GM12878 (cell line): ENCODE results near the gene FCGR3A. TPM values are rescaled to one million over a fixed set of nuclear protein-coding genes. Genes with fewer than 3 reads are reported as not detected.

ENCODE experiments used
- ATAC-seq: fragments of 200-7000 bp; cut with Tn5 transposase; 3 replicates; pipeline ENCODE4 v1.9.1; 2020; ENCODE audit warnings: mild to moderate bottlenecking, moderate library complexity
- BruUV-seq: library from RNA; stranded (reverse); fragments of 400-500 nt; replicated peaks from 2 replicates; lab custom pipeline; 2021; lab: Mats Ljungman, UMichigan
- CTCF ChIA-PET: fragments of 300-600 bp; sonication (Branson Sonifier 250); formaldehyde crosslinking; extraction: SDS; loops from one replicate; lab custom pipeline; 2021; ENCODE audit warnings: inconsistent platforms; lab: Yijun Ruan, JAX
- POLR2A ChIA-PET: fragments of 350-600 bp; formaldehyde crosslinking; extraction: SDS; loops from one replicate; lab custom pipeline; 2021; ENCODE audit warnings: inconsistent platforms; lab: Charles Lee
- RAD21 ChIA-PET: fragments of 300-600 bp; sonication (Branson Sonifier 250); formaldehyde crosslinking; loops from one replicate; lab custom pipeline; 2023; ENCODE audit warnings: antibody characterized with exemption; ENCODE audit not compliant: unreplicated experiment; lab: Charles Lee
- SMC1A ChIA-PET: fragments of 300-600 bp; sonication (Branson Sonifier 250); formaldehyde crosslinking; loops from one replicate; lab custom pipeline; 2023; ENCODE audit not compliant: unreplicated experiment, uncharacterized antibody; lab: Charles Lee
- DNase-seq: peaks from one replicate; pipeline ENCODE4 v3.0.0-alpha.2; 2011; ENCODE audit warnings: low read depth, low spot score
- FAIRE-seq: peaks from 3 replicates; lab custom pipeline; 2011; peaks lifted over from hg19 to GRCh38; lab: Jason Lieb, UNC
- H2AFZ ChIP-seq: 2 replicates; pipeline ENCODE4 v1.6.0; 2011; ENCODE audit warnings: low read depth, low read length, control low read depth; ENCODE audit not compliant: control insufficient read depth
- H3K27ac ChIP-seq: 2 replicates; pipeline ENCODE4 v1.5.1; 2011; ENCODE audit warnings: control low read depth; ENCODE audit not compliant: control insufficient read depth, insufficient read depth
- H3K27me3 ChIP-seq, 2 experiments: replicated peaks in 1 of 2; 2 replicates each; pipeline versions ENCODE4 v1.6.0 to v1.6.1; 2011; ENCODE audit warnings: low read length in 1 of 2; ENCODE audit not compliant: control insufficient read depth in 2 of 2, insufficient read depth in 2 of 2
- H3K36me3 ChIP-seq, 2 experiments: 2 replicates each; pipeline ENCODE4 v1.5.1; 2011; ENCODE audit warnings: low read length in 1 of 2; ENCODE audit not compliant: control insufficient read depth in 2 of 2, insufficient read depth in 2 of 2
- H3K4me1 ChIP-seq: 2 replicates; pipeline ENCODE4 v1.6.1; 2011; ENCODE audit warnings: mild to moderate bottlenecking, low read length, moderate library complexity, mixed read lengths; ENCODE audit not compliant: control insufficient read depth, insufficient read depth
- H3K4me2 ChIP-seq: 2 replicates; pipeline ENCODE4 v1.6.0; 2011; ENCODE audit warnings: control low read depth; ENCODE audit not compliant: control insufficient read depth, insufficient read depth
- H3K4me3 ChIP-seq: fragments of 200-600 bp; sonication (generic); 2 replicates; pipeline ENCODE4 v1.5.1; 2016
- H3K79me2 ChIP-seq: 2 replicates; pipeline ENCODE4 v1.6.0; 2011; ENCODE audit warnings: low read length; ENCODE audit not compliant: control insufficient read depth, insufficient read depth
- H3K9ac ChIP-seq: 2 replicates; pipeline ENCODE4 v1.8.0; 2011; ENCODE audit warnings: low read length, control low read depth, mixed read lengths; ENCODE audit not compliant: control insufficient read depth, insufficient read depth
- H3K9me3 ChIP-seq: replicated peaks from 3 replicates; pipeline ENCODE4 v1.5.1; 2011; ENCODE audit warnings: mild to moderate bottlenecking, low read length; ENCODE audit not compliant: control insufficient read depth, insufficient read depth
- H4K20me1 ChIP-seq: 2 replicates; pipeline ENCODE4 v1.6.0; 2011; ENCODE audit not compliant: control insufficient read depth, insufficient read depth
- ATF2 ChIP-seq: IDR thresholded peaks from 2 replicates; pipeline ENCODE4 v1.6.1; 2012; ENCODE audit warnings: low read length, inconsistent platforms
- CBX3 ChIP-seq: fragments of 200-600 bp; sonication (generic); IDR thresholded peaks from 2 replicates; pipeline ENCODE4 v1.6.1; 2016; ENCODE audit warnings: low read depth, borderline replicate concordance
- CEBPB ChIP-seq, 2 experiments: fragments of 150-350 bp in 1 of 2; IDR thresholded peaks; 2 replicates each; pipeline ENCODE4 v1.6.1; 2012 to 2014; ENCODE audit warnings: low read depth in 2 of 2, low read length in 2 of 2, borderline replicate concordance in 1 of 2, inconsistent platforms in 1 of 2
- CTCF ChIP-seq, 3 experiments: IDR thresholded peaks in 2 of 3; conservative IDR thresholded peaks in 1 of 3; 2 replicates each; pipeline ENCODE4 v1.5.1; 2011; ENCODE audit warnings: low read depth in 3 of 3, low read length in 3 of 3, mild to moderate bottlenecking in 3 of 3, control low read depth in 2 of 3, moderate library complexity in 2 of 3, inconsistent platforms in 1 of 3, mixed read lengths in 1 of 3; ENCODE audit not compliant: control insufficient read depth in 2 of 3, insufficient read depth in 1 of 3; ENCODE audit errors: extremely low read depth in 1 of 3
- JUNB ChIP-seq: IDR thresholded peaks from 2 replicates; pipeline ENCODE4 v1.6.1; 2016; ENCODE audit warnings: antibody characterized with exemption, mild to moderate bottlenecking
- PRDM15 ChIP-seq: fragments of 450-650 bp; formaldehyde crosslinking; IDR thresholded peaks from 2 replicates; pipeline ENCODE4 v1.4.0; 2020; ENCODE audit warnings: mild to moderate bottlenecking, moderate library complexity
- SKIL ChIP-seq: fragments of 450-650 bp; IDR thresholded peaks from 2 replicates; pipeline ENCODE4 v1.6.1; 2017; ENCODE audit warnings: mild to moderate bottlenecking, low read depth, inconsistent platforms; ENCODE audit not compliant: poor library complexity, severe bottlenecking
- SMC3 ChIP-seq: IDR thresholded peaks from 2 replicates; pipeline ENCODE4 v1.6.1; 2011; ENCODE audit warnings: low read length, improper control_type of control experiment, borderline replicate concordance
- YY1 ChIP-seq: IDR thresholded peaks from 2 replicates; pipeline ENCODE4 v1.6.1; 2011; ENCODE audit warnings: low read depth, mild to moderate bottlenecking, low read length
- WGBS: methylation state at CpG from one replicate; pipeline ENCODE4 v1.1.6; 2016; ENCODE audit warnings: low lambda C conversion rate; ENCODE audit not compliant: insufficient replicate concordance, insufficient coverage; ENCODE audit errors: missing lambda C conversion rate; 5-methylcytosine and 5-hydroxymethylcytosine counted together
- in situ Hi-C: fragments of 300-500 bp; cut with MboI; formaldehyde crosslinking; loops from 9 replicates; pipeline ENCODE4 v1.14.3; 2018; ENCODE audit warnings: mixed read lengths
- intact Hi-C: fragments of 100-400 bp; cut with micrococcal nuclease; formaldehyde crosslinking; loops from one replicate; pipeline ENCODE4 v1.14.2; 2022; ENCODE audit not compliant: unreplicated experiment
- polyA plus RNA-seq, 11 experiments: library from polyadenylated mRNA; depleted of rRNA in 4 of 11; unstranded in 6 of 11; stranded (reverse) in 5 of 11; fragments of >200 nt; fragmentation: Nextera tagmentation in 4 of 11; fragmentation: Illumina TruSeq in 1 of 11; extraction: Ambion mirVana in 4 of 11; extraction: Trizol in 1 of 11; gene quantifications; 1 replicate in 1 of 11; 2 replicates in 10 of 11; pipeline versions ENCODE4 v1.2.1 to v1.2.3, GENCODE V29; 2011 to 2016; ENCODE audit warnings: inconsistent platforms in 2 of 11, missing spikeins in 2 of 11, low read depth in 1 of 11
- total RNA-seq, 4 experiments: library from RNA; depleted of rRNA in 3 of 4; stranded (reverse); fragments of >200 nt in 3 of 4; fragmentation: Illumina TruSeq in 1 of 4; extraction: Trizol in 1 of 4; gene quantifications; 2 replicates each; pipeline versions ENCODE4 v1.2.1 to v1.2.3, GENCODE V29; 2013 to 2021

Gene FCGR3A
- total and polyA plus RNA-seq, 10 of the 15 experiments (the other 5 are each of a cell fraction or from before 2014, with no cell fraction given): 0.09 to 0.10 TPM; not detected in 8

GRCh38 chr1:161494091-161494735 lies 55.4 kb downstream of the FCGR3A start:
- in situ Hi-C loops: no loop called here
- FAIRE-seq: no peak
- TF ChIP-seq PRDM15 (CRISPR knock-in tag) (no peak), CTCF (IDR thresholded peaks at IDR 0.05 in 2 of 3, conservative IDR thresholded peaks at IDR 0.05 in 1 of 3; ENCODE audit: control insufficient read depth in 2 of 3, extremely low read depth in 1 of 3, insufficient read depth in 1 of 3, low read depth in 3 of 3, low read length in 3 of 3) (no peak), YY1 (no peak), SMC3 (no peak), CEBPB (IDR thresholded peaks at IDR 0.05; ENCODE audit: borderline replicate concordance in 1 of 2, low read depth in 2 of 2, low read length in 2 of 2) (no peak), SKIL (no peak), ATF2 (0 out of 2 replicates have a peak, but pooled peaks have one; percentile 14), JUNB (0 out of 2 replicates have a peak, but pooled peaks have one; percentile 13), CBX3 (no peak)

More at GRCh38 chr1:161494091-161494735, 55.4 kb downstream of the FCGR3A start:
- no peak overlapping the region for H3K27ac ChIP-seq
- ChIA-PET CTCF (interaction anchor here (1.5 kb wide), 1 partner anchor 11 kb away, joined by 6 read pairs; no protein-coding TSS in a partner anchor), RAD21 (interaction anchor here (0.6 to 2.4 kb wide), 5 partner anchors 9 to 1490 kb away, joined by 3 to 8 read pairs (median 4); no protein-coding TSS in a partner anchor), SMC1A (interaction anchor here (0.9 to 2.4 kb wide), 2 partner anchors 8 to 12 kb away, joined by 4 to 5 read pairs; no protein-coding TSS in a partner anchor), POLR2A (interaction anchor here (0.5 kb wide), 1 partner anchor 269 kb away, joined by 3 read pairs; the partner anchor contains the start of gene TOMM40L)
- DNase-seq (no peak), ATAC-seq (peak; percentile 58)
- H3K9me3 ChIP-seq: no peaks in the 10 kb centered on the region
- no peak overlapping the region for H3K4me2 ChIP-seq
- no peak overlapping the region for H3K4me3 ChIP-seq
- no peak overlapping the region for H2AFZ ChIP-seq
- intact Hi-C loops: no loop called here
- WGBS: 0% methylated on average over 3 of the region's 3 CpGs
- no peaks in the 10 kb centered on the region for H3K36me3 ChIP-seq
- no peaks in the 10 kb centered on the region for H4K20me1 ChIP-seq
- H3K4me1 ChIP-seq: no peaks in the 10 kb centered on the region
- no TSS peak for BruUV-seq
- H3K79me2 ChIP-seq: no peaks in the 10 kb centered on the region
- no peaks in the 10 kb centered on the region for H3K27me3 ChIP-seq
- H3K9ac ChIP-seq: no peak overlapping the region
